NCI-H2029 (cell line): Measurements from ENCODE around the gene ELP1.
A peak's percentile ranks its signal among the peaks of the same experiment; 100 is the strongest.
"Not testable (repeated sequence)": the region's sequence is repeated elsewhere in the genome, so short reads cannot be mapped to it uniquely, and the experiment has no call there.

Source experiments
- DNase-seq: peaks from one replicate; lab custom pipeline; 2025; lab: John Stamatoyannopoulos, UW

ELP1 gene

GRCh38 chr9:108933718-108934322 is at the start of gene ELP1:
Gene ELP1, minus strand, starts transcription at chr9:108934124. Its CDS starts 2,978 bp downstream, at chr9:108931146.
- DNase-seq = peak; percentile 90

GRCh38 chr9:108980893-108981292 is 47.0 kb upstream of the ELP1 start:
- DNase-seq = no peak

GRCh38 chr9:108978205-108978604 is 44.3 kb upstream of the ELP1 start:
- DNase-seq = no peak

GRCh38 chr9:108973895-108974294 is 40.0 kb upstream of the ELP1 start:
- DNase-seq = no peak

GRCh38 chr9:108972626-108973209 is 38.8 kb upstream of the ELP1 start:
- DNase-seq = no peak

GRCh38 chr9:108972186-108972585 is 38.3 kb upstream of the ELP1 start:
- DNase-seq = no peak

- not testable (repeated sequence) for DNase-seq
Measured at GRCh38 chr9:108971392-108971791, 37.5 kb upstream of the ELP1 start.

GRCh38 chr9:108967916-108968315 is 34.0 kb upstream of the ELP1 start:
- DNase-seq = no peak

GRCh38 chr9:108963459-108964143 is 29.7 kb upstream of the ELP1 start:
- no peak for DNase-seq

- peak; percentile 12 for DNase-seq
Measured at GRCh38 chr9:108961151-108961550, 27.2 kb upstream of the ELP1 start.

- DNase-seq = no peak
Measured at GRCh38 chr9:108960331-108960730, 26.4 kb upstream of the ELP1 start.

- no peak for DNase-seq
Measured at GRCh38 chr9:108956631-108957026, 22.7 kb upstream of the ELP1 start.

GRCh38 chr9:108956022-108956630 is 22.2 kb upstream of the ELP1 start:
- peak; percentile 11 for DNase-seq

- peak; percentile 15 for DNase-seq
Measured at GRCh38 chr9:108953983-108954574, 20.2 kb upstream of the ELP1 start.

GRCh38 chr9:108951578-108951977 is 17.7 kb upstream of the ELP1 start:
- DNase-seq = no peak

- DNase-seq = no peak
Measured at GRCh38 chr9:108950168-108950567, 16.2 kb upstream of the ELP1 start.

- no peak for DNase-seq
Measured at GRCh38 chr9:108939975-108940374, 6.1 kb upstream of the ELP1 start.

- DNase-seq = no peak
Measured at GRCh38 chr9:108937561-108938305, 3.8 kb upstream of the ELP1 start.

GRCh38 chr9:108934323-108934893 is 484 bp upstream of the ELP1 start, which contains the start of gene ABITRAM:
Gene ABITRAM, plus strand, starts transcription at chr9:108934400. Its CDS starts 87 bp downstream, at chr9:108934487.
- peak; percentile 75 for DNase-seq

GRCh38 chr9:108933231-108933717 is 650 bp downstream of the ELP1 start:
- no peak for DNase-seq

- no peak for DNase-seq
Measured at GRCh38 chr9:108928386-108928785, 5.5 kb downstream of the ELP1 start.
